Stimulated activated CD4-positive, alpha-beta T cell treated with anti-CD3 and anti-CD28 coated beads, Interleukin-1b, Interleukin-23, amount 100 ng/mL, for 24 hours (primary cell): ENCODE measurements around the gene C12orf76.
"Not testable (repeated sequence)": the region's sequence is repeated elsewhere in the genome, so short reads cannot be mapped to it uniquely, and the experiment has no call there.

Experiments used
- DNase-seq, 4 experiments: peaks; one replicate each; pipeline ENCODE4 v3.0.0-alpha.2; 2020; ENCODE audit warnings: low read depth in 4 of 4, low spot score in 1 of 4

C12orf76 gene

GRCh38 chr12:110023059-110023980, 25.0 kb downstream of the C12orf76 start:
- DNase-seq: no peak

GRCh38 chr12:110020956-110021355, 27.4 kb downstream of the C12orf76 start:
- DNase-seq: no peak

GRCh38 chr12:110015132-110015531, 33.2 kb downstream of the C12orf76 start:
- no peak for DNase-seq

GRCh38 chr12:110012659-110013058, 35.7 kb downstream of the C12orf76 start:
- DNase-seq: no peak

GRCh38 chr12:110012137-110012536, 36.2 kb downstream of the C12orf76 start:
- no peak for DNase-seq

- DNase-seq: no peak
These were observed 37.2 kb downstream of the C12orf76 start for GRCh38 chr12:110010853-110011723.

GRCh38 chr12:110008681-110009398, 39.5 kb downstream of the C12orf76 start:
- not testable (repeated sequence) for DNase-seq

- no peak for DNase-seq
These were observed 40.4 kb downstream of the C12orf76 start for GRCh38 chr12:110007881-110008280.

GRCh38 chr12:110006115-110006514, 42.2 kb downstream of the C12orf76 start:
- no peak for DNase-seq

- no peak for DNase-seq
These were observed 42.9 kb downstream of the C12orf76 start for GRCh38 chr12:110005319-110005973.

- DNase-seq: no peak
These were observed 43.7 kb downstream of the C12orf76 start for GRCh38 chr12:110004598-110004997.

GRCh38 chr12:110002676-110003515, 45.4 kb downstream of the C12orf76 start:
- DNase-seq: no peak

GRCh38 chr12:110001596-110001995, 46.7 kb downstream of the C12orf76 start:
- no peak for DNase-seq

- no peak for DNase-seq
These were observed 48.3 kb downstream of the C12orf76 start for GRCh38 chr12:109999983-110000505.

- DNase-seq: no peak
These were observed 48.7 kb downstream of the C12orf76 start for GRCh38 chr12:109999649-109999971.

- DNase-seq: peak; percentile 60 to 77 (median 68)
These were observed 49.2 kb downstream of the C12orf76 start, which contains the start of gene ANKRD13A for GRCh38 chr12:109998904-109999648. Gene ANKRD13A, plus strand, starts transcription at chr12:109999430. Its CDS starts 259 bp downstream, at chr12:109999689.

- no peak for DNase-seq
These were observed 50.0 kb downstream of the C12orf76 start for GRCh38 chr12:109998241-109998903.

GRCh38 chr12:109997393-109997792, 50.9 kb downstream of the C12orf76 start:
- DNase-seq: no peak
